ENCODE measurements around the gene TINCR. TPM values are rescaled to one million over a fixed set of nuclear protein-coding genes. Genes with fewer than 3 reads are reported as not detected.

The TINCR gene
- polyA plus RNA-seq, 1 donor = 0.86 TPM

DNA sequence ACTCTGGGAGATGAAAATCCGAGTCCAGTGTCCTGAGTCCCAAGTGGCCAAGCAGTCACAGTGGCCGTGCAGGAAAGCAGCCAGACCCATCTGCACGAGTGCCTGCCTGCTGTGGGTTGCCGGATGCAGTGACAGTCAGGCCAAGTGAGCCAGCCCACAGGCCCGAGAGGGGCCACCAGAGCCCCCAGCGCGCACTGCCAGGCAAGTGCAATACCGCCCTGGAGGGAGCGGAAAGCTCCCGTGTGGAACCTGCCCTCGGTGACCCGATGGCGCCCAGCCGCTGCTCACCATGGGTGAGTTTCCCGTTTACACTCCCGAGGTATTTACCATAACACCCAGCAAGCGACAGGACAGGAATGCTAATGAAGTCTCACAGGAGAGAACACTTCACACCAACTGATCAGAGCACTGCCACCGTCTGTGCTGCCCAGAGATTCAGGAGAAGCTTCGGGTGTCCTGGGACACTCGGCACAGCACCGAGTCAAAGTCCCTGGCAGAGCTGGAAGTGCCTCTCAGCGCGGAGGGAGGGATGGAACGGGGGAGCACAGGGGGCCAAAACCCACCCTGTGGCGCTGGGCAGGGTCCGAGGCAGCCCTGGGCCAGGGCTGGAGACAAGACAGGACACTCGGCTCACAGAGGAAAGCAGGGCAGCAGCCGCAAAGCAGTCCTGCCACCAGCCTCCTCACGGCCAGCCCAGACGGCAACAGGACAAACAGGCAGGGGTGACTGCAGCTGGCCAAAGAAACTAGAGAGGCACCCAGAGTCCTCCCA, 21.3 kb upstream of the TINCR start:
- DNase-seq = no peak

DNA sequence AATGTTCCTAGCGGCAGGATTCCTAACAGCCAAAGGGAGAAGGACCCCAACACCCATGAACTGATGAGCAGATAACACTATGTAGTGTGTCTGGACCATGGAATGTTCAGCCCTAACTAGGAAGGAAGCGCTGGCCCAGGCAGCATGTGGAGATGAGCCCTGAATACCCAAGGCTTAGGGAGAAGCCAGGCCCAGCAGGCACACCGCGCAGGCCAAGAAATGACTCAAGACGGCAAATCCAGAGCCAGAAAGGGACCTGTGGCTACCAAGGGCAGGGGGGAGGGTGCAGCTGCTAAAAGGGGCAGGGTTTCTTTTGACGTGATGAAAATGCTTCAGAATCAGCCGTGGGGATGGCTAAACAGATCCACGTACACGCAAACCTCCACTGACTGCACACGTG, 20.7 kb upstream of the TINCR start:
- no peak for DNase-seq

- no peak for DNase-seq
Observed at GRCh38 chr19:5587661-5588060, 19.9 kb upstream of the TINCR start.

- no peak for DNase-seq
Observed at GRCh38 chr19:5587071-5587455, 19.3 kb upstream of the TINCR start.

DNA sequence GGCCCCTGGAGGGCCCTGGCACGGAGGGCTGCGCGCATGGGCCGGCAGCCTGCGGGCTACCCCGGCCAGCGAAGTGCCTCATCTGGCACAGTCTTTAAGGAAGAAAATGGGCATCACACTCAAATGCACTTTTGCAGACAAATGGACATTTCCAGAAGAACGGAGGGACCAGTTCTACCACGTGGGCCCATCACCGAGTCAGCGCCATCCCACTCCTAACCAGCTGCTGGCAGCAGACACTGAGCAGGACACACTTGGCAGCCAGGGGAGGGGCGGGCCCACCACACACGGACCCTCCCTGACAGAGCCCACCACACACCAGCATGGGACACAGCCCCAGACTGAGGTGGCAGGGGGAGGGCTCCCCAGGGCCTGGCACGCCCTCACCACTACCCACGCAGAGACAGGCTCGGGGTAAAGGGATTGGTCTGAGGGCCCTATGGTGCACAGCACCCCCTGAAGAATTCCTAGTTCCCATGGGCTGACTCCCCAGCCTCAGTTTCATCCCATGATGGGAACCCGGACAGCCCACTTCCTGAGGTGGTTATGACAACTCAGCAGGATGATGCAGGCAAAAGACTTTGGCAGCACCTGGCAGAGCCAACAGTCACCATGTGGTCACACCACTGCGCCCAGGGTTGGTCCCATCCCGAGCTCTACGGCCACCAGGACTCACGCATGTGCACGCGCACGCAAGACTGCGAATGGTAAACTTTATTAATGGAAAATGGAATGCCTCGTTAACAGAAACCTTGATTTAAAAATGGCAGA, 18.7 kb upstream of the TINCR start:
- no peak for DNase-seq

GRCh38 chr19:5585461-5586299, 17.9 kb upstream of the TINCR start:
- peak; percentile 38 for DNase-seq

- DNase-seq = no peak
Observed at GRCh38 chr19:5580161-5580571, 12.4 kb upstream of the TINCR start.

DNA sequence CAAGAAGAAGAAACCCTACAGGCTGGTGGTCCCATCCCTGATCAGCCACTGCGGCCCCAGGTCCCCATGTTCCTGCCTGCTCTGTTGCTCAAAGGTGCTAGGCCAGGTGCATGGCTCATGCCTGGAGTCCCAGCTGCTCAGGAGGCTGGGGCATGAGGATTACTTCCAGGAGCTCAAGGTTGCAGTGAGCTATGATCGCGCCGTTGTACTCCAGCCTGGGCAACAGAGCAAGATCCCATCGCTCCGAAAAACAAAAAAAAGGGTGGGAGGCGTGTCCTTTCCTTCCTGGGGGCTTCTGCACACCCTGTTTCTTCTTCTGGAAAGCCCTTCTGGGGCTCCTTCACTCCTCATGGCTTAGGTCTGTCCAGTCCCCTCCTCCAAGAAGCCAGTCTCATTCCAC, 11.9 kb upstream of the TINCR start:
- DNase-seq = no peak

GRCh38 chr19:5579286-5579685, 11.5 kb upstream of the TINCR start:
- no peak for DNase-seq

- DNase-seq = peak; percentile 78
Observed at GRCh38 chr19:5578097-5578846, 10.5 kb upstream of the TINCR start.

DNA sequence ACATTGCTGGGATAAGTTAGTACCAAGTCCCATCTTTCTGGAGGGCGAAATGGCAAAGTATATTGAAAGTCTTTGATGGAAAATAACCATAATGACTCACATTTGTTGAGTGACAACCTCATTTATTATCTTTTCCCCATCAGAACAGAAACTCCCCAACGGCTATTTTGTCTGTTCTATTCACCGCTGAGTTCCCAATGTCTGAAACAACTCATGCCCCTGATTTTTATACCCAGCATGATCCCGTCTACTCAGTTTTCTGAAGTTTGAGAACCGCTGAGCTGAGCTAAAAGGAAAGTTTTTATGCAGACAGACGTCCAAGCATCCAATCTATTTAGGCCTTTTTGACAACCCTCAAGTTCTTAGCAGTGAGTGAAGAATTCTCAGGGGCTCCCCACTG, 7.8 kb upstream of the TINCR start:
- no peak for DNase-seq

DNA sequence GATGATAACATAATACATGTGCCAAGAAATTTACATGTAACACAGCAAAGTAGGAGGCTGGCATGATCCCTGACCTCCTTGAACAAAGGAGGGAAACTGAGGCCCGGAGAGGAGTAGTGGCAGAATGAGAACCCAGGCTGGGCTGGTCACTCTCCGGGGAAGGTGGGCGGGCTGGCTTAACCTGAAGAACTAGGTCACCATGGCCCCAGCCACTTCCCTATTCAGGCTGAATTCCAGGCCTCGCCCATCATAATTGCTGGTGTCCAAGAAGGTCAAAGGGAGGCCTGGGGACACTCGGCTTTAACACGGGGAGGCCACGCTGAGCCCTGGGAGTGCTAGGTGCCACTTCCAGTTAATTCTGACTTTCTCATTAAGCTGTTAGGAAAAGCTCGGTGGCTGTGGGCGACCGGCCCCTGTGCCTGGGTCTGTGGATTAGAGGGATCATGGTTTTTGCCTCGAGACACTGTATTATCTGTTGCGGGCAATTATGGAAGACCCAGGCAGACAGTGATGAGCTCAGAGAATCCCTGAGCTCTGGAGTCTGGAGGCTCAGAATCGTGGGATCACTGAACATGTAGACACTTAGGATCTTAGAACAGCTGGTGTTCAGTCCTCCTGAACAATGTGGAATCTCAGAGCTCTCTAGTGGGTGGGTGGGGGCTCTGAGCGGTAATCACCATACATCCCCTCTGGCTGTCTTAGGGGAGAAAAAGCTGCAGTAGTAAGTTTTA, 5.0 kb upstream of the TINCR start:
- DNase-seq = no peak

GRCh38 chr19:5571777-5572176, 4.0 kb upstream of the TINCR start:
- DNase-seq = no peak

DNA sequence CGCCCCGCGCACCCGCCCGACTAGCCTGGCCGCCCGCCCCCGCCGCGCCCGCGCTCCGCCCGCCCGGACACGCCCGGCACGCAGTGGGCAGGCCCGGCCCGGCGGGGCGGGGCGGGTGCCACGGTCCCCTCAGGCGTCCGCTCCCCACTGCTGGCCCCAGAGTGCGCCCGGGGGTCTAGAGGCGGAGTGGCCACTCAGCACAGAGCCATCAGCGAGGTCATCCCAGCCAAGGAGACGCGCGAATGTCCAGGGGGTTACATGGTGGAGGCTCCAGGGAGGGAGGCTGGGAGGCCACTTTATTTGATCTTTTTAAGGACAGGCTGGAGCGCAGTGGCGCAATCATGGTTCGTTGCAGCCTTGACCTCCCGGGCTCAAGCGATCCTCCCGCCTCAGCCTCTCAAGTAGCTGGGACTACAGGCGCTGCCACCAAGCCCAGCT, 236 bp upstream of the TINCR start:
- no peak for DNase-seq

DNA sequence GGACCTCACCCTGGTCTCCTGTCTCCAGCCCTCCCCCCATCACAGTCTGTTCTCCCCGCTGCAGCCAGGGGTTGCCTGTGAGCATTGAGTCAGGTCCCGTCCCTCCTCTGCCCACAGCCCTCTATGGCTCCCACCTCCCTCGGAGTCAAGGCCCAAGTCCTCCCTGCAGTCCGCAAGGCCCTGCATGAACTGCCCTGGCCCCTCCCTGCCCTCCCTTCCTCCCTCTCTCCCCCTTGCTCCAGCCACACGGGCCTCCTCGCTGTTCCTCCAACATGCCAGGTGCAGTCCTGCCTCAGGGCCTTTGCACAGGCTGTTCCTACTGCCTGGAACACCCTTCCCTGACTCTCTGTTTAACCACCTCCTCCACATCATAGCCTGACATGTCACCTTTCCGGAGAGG, 2.8 kb downstream of the TINCR start:
- DNase-seq = no peak

DNA sequence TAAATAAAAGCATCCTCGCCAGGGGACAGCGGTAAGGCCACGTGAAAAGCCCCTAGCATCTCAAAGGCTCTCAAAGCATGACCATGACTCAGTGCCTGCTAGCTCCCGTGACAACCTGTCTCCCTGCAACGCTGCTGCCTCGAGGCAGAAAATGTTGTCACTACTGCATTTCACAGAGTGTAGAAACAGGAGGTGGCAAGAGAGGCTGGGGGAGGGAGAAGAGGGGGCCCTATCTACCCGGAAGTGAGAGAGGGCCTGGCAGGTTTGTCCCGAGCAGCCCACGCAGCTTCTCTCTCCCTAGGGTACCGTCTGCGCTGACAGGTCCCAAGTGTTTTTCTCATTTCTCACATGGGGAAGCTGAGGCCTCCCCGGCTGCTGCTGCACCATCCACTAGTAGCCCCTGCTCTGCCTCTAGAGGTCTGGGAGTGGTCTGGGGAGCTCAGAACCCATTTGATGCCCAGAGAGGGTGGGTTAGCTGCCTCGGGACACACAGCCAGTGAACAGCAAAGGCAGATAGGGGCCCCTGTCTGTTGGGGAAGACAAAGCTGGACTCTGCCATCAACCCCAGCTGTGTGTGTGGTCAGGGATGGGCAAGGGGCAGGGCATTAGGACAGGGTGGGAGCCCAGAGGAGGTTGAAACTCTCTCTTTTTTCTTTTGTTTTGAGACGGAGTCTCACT, 3.7 kb downstream of the TINCR start:
- no peak for DNase-seq

- DNase-seq = no peak
Observed at GRCh38 chr19:5563008-5563431, 4.7 kb downstream of the TINCR start.

GRCh38 chr19:5562280-5562679, 5.5 kb downstream of the TINCR start:
- no peak for DNase-seq

GRCh38 chr19:5561559-5561958, 6.2 kb downstream of the TINCR start:
- DNase-seq = no peak

- no peak for DNase-seq
Observed at GRCh38 chr19:5560156-5560555, 7.6 kb downstream of the TINCR start.

GRCh38 chr19:5559804-5560133, 8.0 kb downstream of the TINCR start:
- DNase-seq = no peak

Data from hindlimb muscle (tissue), 1 donor.